Measurements from ENCODE around the gene COL5A3. TPM values are rescaled to one million over a fixed set of nuclear protein-coding genes. Genes with fewer than 3 reads are reported as not detected.
"Not testable (repeated sequence)": the region's sequence is repeated elsewhere in the genome, so short reads cannot be mapped to it uniquely, and the experiment has no call there.

The COL5A3 gene
- total and polyA plus RNA-seq, 4 donors = 4.9 to 84.7 (median 10.8) TPM

DNA sequence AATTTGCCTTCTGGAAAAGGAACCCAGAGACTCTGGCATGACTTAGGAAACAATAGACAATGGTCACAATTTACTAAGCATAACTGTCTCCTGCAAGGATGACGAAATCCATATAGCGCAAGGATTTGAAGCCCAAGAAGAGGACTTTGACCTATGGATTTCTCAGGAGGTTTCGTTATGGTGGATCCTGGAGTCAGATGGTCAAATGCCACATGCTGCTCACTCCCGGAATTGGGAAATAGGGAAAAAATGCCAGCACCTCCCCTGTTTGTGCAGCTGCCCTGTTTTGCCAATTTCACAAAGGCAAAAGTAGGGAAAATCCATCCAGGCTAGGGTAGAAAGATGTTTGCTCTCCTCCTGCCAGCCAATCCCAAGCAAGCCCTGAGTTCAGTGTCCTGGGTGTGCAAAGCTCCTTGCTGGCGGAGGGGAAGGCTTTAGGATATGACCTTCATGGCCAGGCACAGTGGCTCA, 26.3 kb upstream of the COL5A3 start:
- 69 to 73% methylated on average over 5 of the region's 5 CpGs for WGBS, 2 donors
- peaks cover 7% of the 10 kb centered on the region for H3K9me3 ChIP-seq (ENCODE audit: control insufficient read depth, low read length)
- ATAC-seq (ENCODE audit: low FRiP score) (no peak), DNase-seq (no peak)
- no peaks in the 10 kb centered on the region for H3K36me3 ChIP-seq (ENCODE audit: control insufficient read depth in 1 of 2, insufficient read depth in 2 of 2, low read length in 1 of 2)
- H3K27me3 ChIP-seq (ENCODE audit: control insufficient read depth in 1 of 2, insufficient read depth in 2 of 2, low read length in 1 of 2) = peaks cover 0 to 3% of the 10 kb centered on the region in 2 donors
- H3K4me1 ChIP-seq (ENCODE audit: control insufficient read depth in 1 of 2, insufficient read depth in 2 of 2, low read length in 2 of 2) = no peaks in the 10 kb centered on the region
- intact Hi-C loops (cut with DNase I) = no loop called here
- no peak overlapping the region for H3K4me3 ChIP-seq (ENCODE audit: low read length in 2 of 2)
- H3K27ac ChIP-seq (ENCODE audit: low read depth in 1 of 2, low read length in 2 of 2) = no peak overlapping the region

- ATAC-seq (ENCODE audit: low FRiP score) (no peak), DNase-seq (no peak)
- Histone ChIP-seq H3K9me3 (ENCODE audit: control insufficient read depth, low read length) (no peaks in the 10 kb centered on the region), H3K4me3 (ENCODE audit: low read length in 2 of 2) (no peak overlapping the region), H3K4me1 (ENCODE audit: control insufficient read depth in 1 of 2, insufficient read depth in 2 of 2, low read length in 2 of 2) (no peaks in the 10 kb centered on the region), H3K27ac (ENCODE audit: low read depth in 1 of 2, low read length in 2 of 2) (no peak overlapping the region), H3K36me3 (ENCODE audit: control insufficient read depth in 1 of 2, insufficient read depth in 2 of 2, low read length in 1 of 2) (no peaks in the 10 kb centered on the region), H3K27me3 (ENCODE audit: control insufficient read depth in 1 of 2, insufficient read depth in 2 of 2, low read length in 1 of 2) (no peaks in the 10 kb centered on the region)
- intact Hi-C loops (cut with DNase I) = no loop called here
- WGBS, 2 donors = 63 to 65% methylated on average over 8 of the region's 8 CpGs
Measured at GRCh38 chr19:10033614-10034013, 23.3 kb upstream of the COL5A3 start.

DNA sequence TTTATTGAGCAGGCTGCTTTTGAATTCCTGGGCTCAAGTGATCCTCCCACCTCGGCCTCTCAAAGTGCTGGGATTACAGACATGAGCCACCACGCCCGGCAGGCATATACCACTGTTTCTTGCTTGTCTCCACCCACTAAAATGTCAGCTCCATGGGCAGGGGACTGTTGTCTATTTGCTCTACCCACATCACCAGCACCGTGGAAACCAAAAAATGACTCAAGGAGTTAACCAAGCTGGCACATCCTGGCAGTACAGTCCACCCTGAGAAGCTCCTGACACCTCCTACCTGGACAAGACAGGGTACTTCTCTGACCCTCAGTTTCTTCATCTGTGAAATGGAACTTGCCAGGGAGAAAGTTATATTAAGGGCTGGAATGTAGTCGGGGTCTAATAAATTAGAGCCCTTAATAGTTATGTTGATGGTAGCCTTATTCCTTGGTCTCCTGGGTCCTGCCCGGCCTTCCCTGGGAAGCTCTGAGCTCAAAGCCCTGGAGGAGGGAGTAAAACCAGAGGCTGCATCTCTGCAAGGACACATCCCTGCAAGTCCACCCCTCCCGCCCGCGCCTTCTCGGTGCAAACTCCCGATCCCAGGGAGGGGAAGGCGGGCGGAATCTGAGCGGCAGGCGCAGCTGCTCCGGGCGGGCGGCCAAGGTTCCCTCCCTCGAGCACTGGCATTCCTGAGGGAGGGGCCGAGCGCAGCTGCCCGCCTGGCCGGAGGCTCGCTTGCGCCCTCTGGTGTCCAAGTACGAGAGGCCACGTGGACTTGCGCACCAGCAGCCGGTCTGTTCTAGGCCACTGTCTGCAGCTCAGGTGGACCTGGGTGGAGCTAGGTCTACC, 17.1 kb upstream of the COL5A3 start:
- Histone ChIP-seq H3K4me1 (ENCODE audit: control insufficient read depth in 1 of 2, insufficient read depth in 2 of 2, low read length in 2 of 2) (no peaks in the 10 kb centered on the region), H3K27me3 (ENCODE audit: control insufficient read depth in 1 of 2, insufficient read depth in 2 of 2, low read length in 1 of 2) (no peaks in the 10 kb centered on the region), H3K36me3 (ENCODE audit: control insufficient read depth in 1 of 2, insufficient read depth in 2 of 2, low read length in 1 of 2) (no peaks in the 10 kb centered on the region), H3K27ac (ENCODE audit: low read depth in 1 of 2, low read length in 2 of 2) (no peak overlapping the region), H3K9me3 (ENCODE audit: control insufficient read depth, low read length) (no peaks in the 10 kb centered on the region), H3K4me3 (ENCODE audit: low read length in 2 of 2) (no peak overlapping the region)
- 9 to 11% methylated on average over 22 to 29 of the region's 29 CpGs for WGBS, 2 donors
- peak; percentile 95 to 99 for DNase-seq
- ATAC-seq (ENCODE audit: low FRiP score) = peak; percentile 98
- intact Hi-C loops (cut with DNase I) = loop anchor here (1.0 to 2.0 kb wide), 2 partner anchors 96 to 97 kb away; no protein-coding TSS in a partner anchor

DNA sequence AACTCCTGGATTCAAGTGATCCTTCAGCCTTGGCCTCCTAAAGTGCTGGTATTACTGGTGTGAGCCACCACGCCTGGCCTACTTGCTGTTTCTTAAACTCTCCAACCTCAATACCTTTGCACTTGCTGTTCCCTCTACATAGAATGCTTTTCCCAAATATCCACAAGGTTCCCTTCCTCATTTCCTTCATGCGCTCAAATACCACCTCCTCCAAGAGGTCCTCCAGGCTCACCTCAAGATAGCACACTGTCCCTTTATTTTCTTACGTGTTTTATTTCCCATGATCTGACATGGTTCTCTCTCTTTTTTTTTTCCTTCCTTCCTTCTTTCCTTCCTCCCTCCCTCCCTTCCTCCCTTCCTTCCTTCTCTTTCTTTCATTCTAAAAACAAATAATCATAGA, 16.4 kb upstream of the COL5A3 start:
- Histone ChIP-seq H3K36me3 (ENCODE audit: control insufficient read depth in 1 of 2, insufficient read depth in 2 of 2, low read length in 1 of 2) (no peaks in the 10 kb centered on the region), H3K9me3 (ENCODE audit: control insufficient read depth, low read length) (no peaks in the 10 kb centered on the region), H3K27ac (ENCODE audit: low read depth in 1 of 2, low read length in 2 of 2) (no peak overlapping the region), H3K4me3 (ENCODE audit: low read length in 2 of 2) (no peak overlapping the region), H3K4me1 (ENCODE audit: control insufficient read depth in 1 of 2, insufficient read depth in 2 of 2, low read length in 2 of 2) (no peaks in the 10 kb centered on the region), H3K27me3 (ENCODE audit: control insufficient read depth in 1 of 2, insufficient read depth in 2 of 2, low read length in 1 of 2) (no peaks in the 10 kb centered on the region)
- intact Hi-C loops (cut with DNase I) = loop anchor here (1.0 to 2.0 kb wide), 2 partner anchors 95 to 96 kb away; no protein-coding TSS in a partner anchor
- DNase-seq (no peak), ATAC-seq (ENCODE audit: low FRiP score) (no peak)
- WGBS, 2 donors = 90 to 91% methylated on average over 3 of the region's 3 CpGs

- H3K27me3 ChIP-seq (ENCODE audit: control insufficient read depth in 1 of 2, insufficient read depth in 2 of 2, low read length in 1 of 2); intact Hi-C loops (cut with DNase I); H3K9me3 ChIP-seq (ENCODE audit: control insufficient read depth, low read length); H3K36me3 ChIP-seq (ENCODE audit: control insufficient read depth in 1 of 2, insufficient read depth in 2 of 2, low read length in 1 of 2); ATAC-seq (ENCODE audit: low FRiP score); H3K4me1 ChIP-seq (ENCODE audit: control insufficient read depth in 1 of 2, insufficient read depth in 2 of 2, low read length in 2 of 2); DNase-seq; H3K27ac ChIP-seq (ENCODE audit: low read depth in 1 of 2, low read length in 2 of 2); H3K4me3 ChIP-seq (ENCODE audit: low read length in 2 of 2): not testable (repeated sequence)
- WGBS, 2 donors = 75 to 86% methylated on average over 5 of the region's 5 CpGs
Measured at GRCh38 chr19:10023096-10023495, 12.8 kb upstream of the COL5A3 start.

GRCh38 chr19:10021863-10022262, 11.6 kb upstream of the COL5A3 start:
- Histone ChIP-seq H3K9me3 (ENCODE audit: control insufficient read depth, low read length) (no peaks in the 10 kb centered on the region), H3K4me1 (ENCODE audit: control insufficient read depth in 1 of 2, insufficient read depth in 2 of 2, low read length in 2 of 2) (no peaks in the 10 kb centered on the region), H3K27me3 (ENCODE audit: control insufficient read depth in 1 of 2, insufficient read depth in 2 of 2, low read length in 1 of 2) (no peaks in the 10 kb centered on the region), H3K27ac (ENCODE audit: low read depth in 1 of 2, low read length in 2 of 2) (no peak overlapping the region), H3K36me3 (ENCODE audit: control insufficient read depth in 1 of 2, insufficient read depth in 2 of 2, low read length in 1 of 2) (no peaks in the 10 kb centered on the region), H3K4me3 (ENCODE audit: low read length in 2 of 2) (no peak overlapping the region)
- DNase-seq (no peak), ATAC-seq (ENCODE audit: low FRiP score) (no peak)
- 83 to 91% methylated on average over 2 of the region's 2 CpGs for WGBS, 2 donors
- intact Hi-C loops (cut with DNase I) = no loop called here

DNA sequence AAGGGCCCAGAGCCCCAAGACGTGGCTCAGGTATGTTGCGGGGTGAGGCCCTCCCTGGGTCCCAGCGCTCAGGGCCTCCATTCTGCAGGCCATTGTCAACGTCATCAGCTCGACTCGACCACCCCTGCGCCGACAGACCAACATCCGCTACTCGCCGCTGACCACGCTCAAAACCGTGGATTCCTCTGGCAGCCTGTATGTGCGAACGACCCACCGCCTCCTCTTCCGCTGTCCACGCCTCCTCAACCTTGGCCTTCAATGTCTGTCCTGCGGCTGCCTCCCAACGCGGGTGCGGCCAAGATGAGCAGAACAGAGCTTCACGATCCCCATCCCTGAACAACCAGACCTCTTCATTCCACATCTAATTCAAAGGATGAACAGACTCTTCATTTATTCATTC, 11.1 kb upstream of the COL5A3 start:
- H3K4me1 ChIP-seq (ENCODE audit: control insufficient read depth in 1 of 2, insufficient read depth in 2 of 2, low read length in 2 of 2) = no peaks in the 10 kb centered on the region
- no peaks in the 10 kb centered on the region for H3K9me3 ChIP-seq (ENCODE audit: control insufficient read depth, low read length)
- H3K27me3 ChIP-seq (ENCODE audit: control insufficient read depth in 1 of 2, insufficient read depth in 2 of 2, low read length in 1 of 2) = no peaks in the 10 kb centered on the region
- H3K36me3 ChIP-seq (ENCODE audit: control insufficient read depth in 1 of 2, insufficient read depth in 2 of 2, low read length in 1 of 2) = no peaks in the 10 kb centered on the region
- intact Hi-C loops (cut with DNase I) = no loop called here
- WGBS, 2 donors = 91% methylated on average over 23 of the region's 23 CpGs
- H3K4me3 ChIP-seq (ENCODE audit: low read length in 2 of 2) = no peak overlapping the region
- no peak overlapping the region for H3K27ac ChIP-seq (ENCODE audit: low read depth in 1 of 2, low read length in 2 of 2)
- DNase-seq (no peak), ATAC-seq (ENCODE audit: low FRiP score) (no peak)

DNA sequence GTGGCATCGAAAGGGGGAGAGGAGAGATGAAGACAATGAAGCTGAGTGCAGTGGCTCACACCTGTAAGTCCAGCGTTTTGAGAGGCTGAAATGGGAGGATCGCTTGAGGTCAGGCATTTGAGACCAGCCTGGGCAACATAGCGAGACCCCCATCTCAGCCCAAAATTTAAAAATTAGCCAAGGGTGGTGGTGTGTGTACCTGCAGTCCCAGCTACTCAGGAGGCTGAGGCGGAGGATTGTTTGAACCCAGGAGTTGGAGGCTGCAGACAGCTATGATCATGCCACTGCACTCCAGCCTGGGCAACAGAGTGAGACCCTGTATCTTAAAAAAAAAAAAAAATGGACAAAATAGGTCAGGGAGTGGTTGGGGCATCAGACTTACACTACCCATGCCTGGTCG, 10.5 kb upstream of the COL5A3 start:
- intact Hi-C loops (cut with DNase I) = no loop called here
- Histone ChIP-seq H3K27ac (ENCODE audit: low read depth in 1 of 2, low read length in 2 of 2) (no peak overlapping the region), H3K36me3 (ENCODE audit: control insufficient read depth in 1 of 2, insufficient read depth in 2 of 2, low read length in 1 of 2) (no peaks in the 10 kb centered on the region), H3K4me3 (ENCODE audit: low read length in 2 of 2) (no peak overlapping the region), H3K27me3 (ENCODE audit: control insufficient read depth in 1 of 2, insufficient read depth in 2 of 2, low read length in 1 of 2) (no peaks in the 10 kb centered on the region), H3K9me3 (ENCODE audit: control insufficient read depth, low read length) (no peaks in the 10 kb centered on the region), H3K4me1 (ENCODE audit: control insufficient read depth in 1 of 2, insufficient read depth in 2 of 2, low read length in 2 of 2) (no peaks in the 10 kb centered on the region)
- DNase-seq = no peak
- no peak for ATAC-seq (ENCODE audit: low FRiP score)
- 75 to 81% methylated on average over 6 of the region's 6 CpGs for whole genome bisulfite sequencing, 2 donors

DNA sequence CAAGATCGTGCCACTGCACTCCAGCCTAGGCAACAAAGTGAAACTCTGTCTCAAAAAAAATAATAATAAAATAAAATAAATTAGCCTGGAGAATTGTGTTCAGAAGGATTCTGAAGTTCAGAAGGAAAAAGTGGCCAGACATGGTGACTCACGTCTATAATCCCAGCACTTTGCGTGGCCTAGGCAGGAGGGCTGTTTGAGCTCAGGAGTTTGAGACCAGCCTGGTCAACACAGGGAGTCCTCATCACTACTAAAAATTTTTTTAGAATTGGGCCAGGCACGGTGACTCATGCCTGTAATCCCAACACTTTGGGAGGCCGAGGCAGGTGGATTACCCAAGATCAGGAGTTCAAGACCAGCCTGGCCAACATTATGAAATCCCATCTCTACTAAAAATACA, 8.9 kb upstream of the COL5A3 start:
- ATAC-seq (ENCODE audit: low FRiP score) = no peak
- Histone ChIP-seq H3K36me3 (ENCODE audit: control insufficient read depth in 1 of 2, insufficient read depth in 2 of 2, low read length in 1 of 2) (no peaks in the 10 kb centered on the region), H3K4me3 (ENCODE audit: low read length in 2 of 2) (no peak overlapping the region), H3K9me3 (ENCODE audit: control insufficient read depth, low read length) (no peaks in the 10 kb centered on the region), H3K4me1 (ENCODE audit: control insufficient read depth in 1 of 2, insufficient read depth in 2 of 2, low read length in 2 of 2) (no peaks in the 10 kb centered on the region), H3K27me3 (ENCODE audit: control insufficient read depth in 1 of 2, insufficient read depth in 2 of 2, low read length in 1 of 2) (no peaks in the 10 kb centered on the region), H3K27ac (ENCODE audit: low read depth in 1 of 2, low read length in 2 of 2) (no peak overlapping the region)
- no peak for DNase-seq
- WGBS, 2 donors = 79 to 82% methylated on average over 5 of the region's 5 CpGs
- intact Hi-C loops (cut with DNase I) = no loop called here
